UCSD-AML1 (cell line): ENCODE measurements around the gene NDUFB3.
A peak's percentile ranks its signal among the peaks of the same experiment; 100 is the strongest.
"Not testable (repeated sequence)": the region's sequence is repeated elsewhere in the genome, so short reads cannot be mapped to it uniquely, and the experiment has no call there.

Source experiments
- DNase-seq: peaks from one replicate; lab custom pipeline; 2025; ENCODE audit not compliant: unreplicated experiment; lab: John Stamatoyannopoulos, UW

NDUFB3 gene

GRCh38 chr2:201071479-201072200 is at the start of gene NDUFB3, which contains the start of gene HYCC2:
Gene NDUFB3 (plus strand): TSS chr2:201072001. CDS start chr2:201078883, 6,882 bp downstream.
Gene HYCC2 (minus strand): TSS chr2:201071671. CDS start chr2:201024009, 47,662 bp downstream.
- DNase-seq, result peak; percentile 89

GRCh38 chr2:201024518-201024917 is 47.3 kb upstream of the NDUFB3 start:
- DNase-seq, result no peak

- DNase-seq, result not testable (repeated sequence)
These were observed 37.4 kb upstream of the NDUFB3 start for GRCh38 chr2:201034355-201034754.

- not testable (repeated sequence) for DNase-seq
These were observed 33.4 kb upstream of the NDUFB3 start for GRCh38 chr2:201038361-201038760.

- no peak for DNase-seq
These were observed 32.9 kb upstream of the NDUFB3 start for GRCh38 chr2:201038855-201039254.

GRCh38 chr2:201040867-201041628 is 30.8 kb upstream of the NDUFB3 start:
- DNase-seq, result no peak

GRCh38 chr2:201042451-201042850 is 29.4 kb upstream of the NDUFB3 start:
- not testable (repeated sequence) for DNase-seq

GRCh38 chr2:201043050-201043449 is 28.8 kb upstream of the NDUFB3 start:
- DNase-seq, result not testable (repeated sequence)

- no peak for DNase-seq
These were observed 24.9 kb upstream of the NDUFB3 start for GRCh38 chr2:201046881-201047280.

GRCh38 chr2:201049455-201049854 is 22.3 kb upstream of the NDUFB3 start:
- DNase-seq, result no peak

- DNase-seq, result no peak
These were observed 14.7 kb upstream of the NDUFB3 start for GRCh38 chr2:201057087-201057521.

- DNase-seq, result no peak
These were observed 14.0 kb upstream of the NDUFB3 start for GRCh38 chr2:201057715-201058248.

GRCh38 chr2:201058914-201059313 is 12.9 kb upstream of the NDUFB3 start:
- no peak for DNase-seq

- no peak for DNase-seq
These were observed 11.6 kb upstream of the NDUFB3 start for GRCh38 chr2:201059961-201060755.

- DNase-seq, result not testable (repeated sequence)
These were observed 8.3 kb upstream of the NDUFB3 start for GRCh38 chr2:201063516-201063915.

- no peak for DNase-seq
These were observed 6.9 kb upstream of the NDUFB3 start for GRCh38 chr2:201064797-201065329.

GRCh38 chr2:201070948-201071478 is 788 bp upstream of the NDUFB3 start:
- DNase-seq, result no peak

- DNase-seq, result no peak
These were observed 365 bp downstream of the NDUFB3 start for GRCh38 chr2:201072201-201072530.

GRCh38 chr2:201073071-201073470 is 1.3 kb downstream of the NDUFB3 start:
- no peak for DNase-seq

- DNase-seq, result no peak
These were observed 3.2 kb downstream of the NDUFB3 start for GRCh38 chr2:201074996-201075395.

GRCh38 chr2:201084863-201085262 is 13.1 kb downstream of the NDUFB3 start:
- no peak for DNase-seq
